ENCODE results near the gene PRKG1.

DNA sequence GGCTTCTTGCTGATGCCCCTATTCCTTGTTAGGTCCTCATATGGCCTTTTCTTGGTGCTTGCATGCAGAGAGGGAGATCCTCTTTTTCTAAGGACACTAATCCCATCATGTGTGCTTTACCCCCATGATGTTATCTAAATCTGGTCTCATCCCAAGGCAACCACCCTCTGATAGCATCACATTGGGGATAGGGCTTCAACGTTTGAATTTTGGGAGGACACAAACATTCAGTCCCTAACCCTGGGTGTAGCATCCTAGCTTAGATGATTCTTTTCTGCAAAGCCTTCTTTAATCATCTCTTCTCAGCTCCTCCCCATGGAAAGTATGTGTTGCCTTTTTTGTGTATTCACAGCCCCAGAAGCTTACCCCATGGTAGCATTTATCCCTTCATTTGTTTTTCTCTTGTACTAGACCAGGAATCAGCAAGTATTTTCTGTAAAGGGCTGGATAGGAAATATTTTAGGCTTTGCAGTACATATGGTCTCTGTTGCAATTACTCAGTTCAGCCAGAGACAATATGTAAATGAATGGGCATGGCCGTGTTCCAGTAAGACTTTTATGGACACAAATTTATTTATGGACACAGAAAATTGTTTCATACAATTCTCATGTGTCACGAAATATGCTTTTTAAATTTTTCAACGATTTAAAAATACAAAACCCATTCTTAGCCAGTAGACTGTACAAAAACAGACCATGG, 726.6 kb downstream of the PRKG1 start:
- TF ChIP-seq POLR2A (IDR thresholded peaks at IDR 0.05) (no peak), CTCF (IDR thresholded peaks at IDR 0.05) (no peak)
